NCI-H1930 (cell line): ENCODE data around the gene FAM171A2.
A peak's percentile ranks its signal among the peaks of the same experiment; 100 is the strongest.
"Not testable (repeated sequence)": the region's sequence is repeated elsewhere in the genome, so short reads cannot be mapped to it uniquely, and the experiment has no call there.

Experiments used
- DNase-seq, 2 experiments: peaks; one replicate each; lab custom pipeline; 2025; lab: John Stamatoyannopoulos, UW

The FAM171A2 gene

DNA sequence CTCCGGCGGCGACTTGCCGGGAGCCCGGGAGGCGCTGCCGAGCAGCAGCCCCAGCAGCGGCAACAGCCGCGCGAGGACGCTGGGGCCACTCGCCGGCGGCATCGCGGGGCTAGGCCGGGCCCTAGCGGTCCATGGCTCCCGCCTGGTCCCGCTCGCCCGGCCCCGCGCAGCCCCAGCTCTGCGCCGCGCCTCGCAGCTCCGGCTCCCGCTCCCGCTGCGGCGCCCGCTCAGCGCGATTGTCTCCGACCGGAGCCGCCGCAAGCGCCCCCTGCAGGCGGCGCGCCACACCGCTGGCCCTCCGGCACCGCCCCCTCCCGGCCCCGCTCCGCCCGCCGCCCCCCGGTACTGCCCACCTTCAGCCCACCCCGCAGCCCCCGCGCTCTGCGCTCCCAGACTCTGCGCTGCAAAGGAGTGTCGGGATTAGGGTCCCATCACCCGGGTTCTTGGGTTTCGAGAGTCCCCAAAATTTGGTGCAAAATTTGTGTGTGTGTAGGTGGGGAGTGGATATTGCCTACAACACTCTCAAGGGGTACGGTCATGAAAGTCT is at the start of gene FAM171A2:
FAM171A2 (minus strand) TSS at position 241 of the 547 bp plus-strand sequence; CDS start at position 102, 139 bp downstream.
- peak; percentile 37 to 75 for DNase-seq

- DNase-seq = no peak
These were observed 45.8 kb upstream of the FAM171A2 start for GRCh38 chr17:44409309-44410028.

DNA sequence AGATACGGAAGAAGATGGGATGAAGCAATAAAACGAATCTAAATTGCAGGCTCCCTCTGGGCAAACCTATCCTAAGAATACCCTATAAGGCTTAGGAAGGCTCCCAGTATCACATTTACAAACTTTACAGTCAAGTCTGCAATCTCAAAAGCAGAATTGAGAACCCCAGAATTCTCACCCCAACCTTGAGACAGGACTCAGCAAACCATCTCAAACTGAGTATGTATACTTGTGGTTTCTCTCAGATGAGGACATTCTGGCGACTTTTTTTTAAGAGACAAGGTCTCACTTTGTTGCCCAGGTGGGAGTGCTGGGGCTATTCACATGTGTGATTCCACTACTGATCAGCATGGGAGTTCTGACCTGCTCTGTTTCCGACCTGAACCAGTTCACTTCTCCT is 45.1 kb upstream of the FAM171A2 start:
- DNase-seq = no peak

- no peak for DNase-seq
These were observed 39.0 kb upstream of the FAM171A2 start for GRCh38 chr17:44402564-44403172.

DNA sequence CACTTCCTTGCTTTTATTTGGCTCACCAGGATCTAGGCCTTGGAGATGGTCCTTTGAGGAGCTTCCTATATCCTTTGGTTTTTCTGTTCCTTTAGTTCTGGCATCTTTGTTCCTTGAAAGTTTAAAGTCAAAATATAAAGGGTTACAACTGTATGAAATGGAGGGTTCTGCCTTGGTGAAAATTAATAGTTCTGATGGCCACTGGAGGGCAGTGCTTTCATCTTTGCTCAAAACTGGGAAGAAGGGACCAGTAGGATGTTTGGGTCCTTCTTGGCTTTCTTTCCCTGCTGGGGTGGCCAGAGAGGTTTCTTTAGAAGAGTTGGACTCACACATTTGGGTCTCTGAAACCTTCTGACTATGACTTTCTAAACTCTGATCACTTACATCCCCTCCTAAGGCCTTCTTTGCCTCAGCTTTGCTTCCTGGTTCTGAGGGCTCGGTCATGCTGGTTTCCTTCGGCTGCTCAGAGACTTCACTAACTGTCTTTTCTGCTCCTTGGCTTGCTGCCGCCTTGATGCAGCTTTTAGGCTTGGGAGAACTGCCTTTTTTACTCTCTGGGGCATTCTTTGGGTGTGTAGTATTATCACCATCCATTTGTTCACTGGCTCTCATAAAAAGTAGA is 36.7 kb upstream of the FAM171A2 start:
- no peak for DNase-seq

DNA sequence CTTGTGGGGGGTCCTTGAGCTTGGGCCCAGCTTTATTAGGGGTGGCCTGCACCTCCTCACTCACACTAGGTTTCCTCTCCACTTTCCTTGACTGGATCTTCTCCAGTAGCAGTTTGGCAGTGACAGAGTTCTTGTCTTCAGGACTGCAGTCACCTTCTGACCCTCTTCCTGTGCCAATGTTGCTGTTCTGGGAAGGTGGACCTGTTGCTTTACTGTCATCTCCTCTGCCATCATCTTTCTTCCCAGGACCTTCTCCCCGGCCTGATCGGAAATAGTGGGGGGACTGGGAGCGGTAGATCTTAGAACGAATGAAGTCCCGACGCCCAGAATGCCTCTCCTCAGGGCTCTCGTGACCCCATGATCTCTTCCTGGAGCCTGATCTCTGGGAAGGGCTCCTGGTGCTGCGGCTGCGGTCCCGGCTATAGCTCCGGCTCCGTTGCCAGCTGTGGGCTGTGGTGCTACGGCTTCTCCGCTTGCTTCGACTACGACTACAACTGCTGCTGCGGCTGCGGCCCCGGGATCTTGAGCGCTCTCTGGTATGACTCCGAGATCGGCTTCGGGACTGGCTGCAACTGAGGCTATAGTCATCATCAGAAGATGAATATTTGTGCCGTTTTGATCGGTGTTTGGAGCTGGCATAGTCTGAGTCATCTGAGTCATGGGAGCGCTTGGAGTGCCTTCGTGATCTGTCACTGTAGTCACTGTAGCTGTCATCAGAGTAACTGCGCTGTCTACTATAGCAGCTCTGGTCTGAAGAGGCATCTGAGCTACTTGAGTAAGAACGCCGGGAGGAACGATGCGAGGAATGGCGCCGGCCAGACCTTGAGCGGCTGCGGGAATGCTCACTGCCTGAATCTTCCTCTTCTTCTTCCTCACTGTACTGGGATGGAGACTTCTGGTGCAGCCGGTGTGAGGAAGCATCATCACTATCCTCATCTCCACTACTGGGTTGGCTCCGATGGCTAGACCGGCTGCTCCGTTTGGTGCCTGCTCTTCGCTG is 35.3 kb upstream of the FAM171A2 start:
- no peak for DNase-seq

DNA sequence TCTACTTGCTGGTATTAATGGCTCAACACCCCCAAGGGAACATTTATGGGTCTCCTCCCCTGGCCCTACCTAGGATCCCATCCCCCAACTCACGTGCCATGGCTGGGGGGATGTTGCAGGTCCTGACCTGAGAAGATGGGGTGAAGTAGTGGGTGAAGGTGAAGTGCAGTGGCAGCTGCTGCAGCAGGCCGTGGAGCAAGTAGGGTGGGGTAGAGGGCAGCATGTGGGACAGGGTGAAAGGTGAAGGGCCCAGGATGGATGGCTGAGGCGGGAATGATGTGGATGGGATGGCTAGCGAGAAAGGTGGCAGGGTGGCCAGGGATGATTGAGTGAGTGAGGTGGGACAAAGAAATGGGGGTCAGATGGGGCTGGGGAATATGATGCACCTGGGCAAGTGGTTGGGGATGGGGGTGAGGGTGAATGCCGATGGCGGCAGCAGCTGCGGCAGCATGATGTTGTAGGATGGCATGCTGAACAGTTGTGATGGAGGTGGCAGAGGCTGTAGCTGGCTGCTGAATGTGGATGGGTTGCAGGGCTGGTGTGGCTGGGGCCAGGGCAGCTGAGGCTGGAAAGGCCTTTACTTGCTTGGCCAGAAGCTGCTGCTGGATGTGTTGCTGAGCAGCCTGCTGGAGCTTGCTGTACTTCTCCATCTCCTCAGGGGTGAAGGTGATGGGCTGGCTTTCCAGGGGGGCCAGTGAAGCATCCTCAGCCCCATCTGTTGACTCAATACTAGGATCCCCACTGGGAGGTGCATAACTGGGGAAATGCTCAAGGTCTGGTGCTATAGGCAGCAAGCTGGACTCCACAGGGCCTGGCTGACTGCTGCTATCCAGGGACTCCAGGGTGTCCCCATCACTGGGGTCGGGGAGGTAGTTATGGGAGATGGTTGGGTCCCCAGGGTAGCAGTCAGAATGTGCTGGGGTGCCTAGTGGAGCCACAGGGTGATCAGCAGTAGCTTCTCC is 34.1 kb upstream of the FAM171A2 start:
- no peak for DNase-seq

DNA sequence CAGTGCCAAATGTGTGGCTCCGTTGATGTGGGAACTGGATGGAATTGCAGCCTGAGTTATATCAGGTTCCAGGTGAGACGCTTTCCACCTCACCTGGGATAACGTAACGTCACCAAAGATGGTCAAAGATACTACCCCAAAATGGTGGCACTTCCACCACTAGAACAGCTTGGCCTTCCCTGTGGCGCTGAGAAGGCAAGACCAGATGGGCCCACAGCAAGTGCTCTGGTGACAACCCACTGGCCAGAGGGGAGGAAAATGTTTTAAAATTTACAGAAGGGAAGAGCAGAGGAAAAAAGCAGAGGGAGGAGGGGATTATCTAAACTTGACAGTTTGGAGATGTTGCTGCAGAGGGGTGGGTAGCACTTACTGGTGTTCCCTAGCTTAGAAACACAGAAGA is 33.3 kb upstream of the FAM171A2 start:
- DNase-seq = no peak

DNA sequence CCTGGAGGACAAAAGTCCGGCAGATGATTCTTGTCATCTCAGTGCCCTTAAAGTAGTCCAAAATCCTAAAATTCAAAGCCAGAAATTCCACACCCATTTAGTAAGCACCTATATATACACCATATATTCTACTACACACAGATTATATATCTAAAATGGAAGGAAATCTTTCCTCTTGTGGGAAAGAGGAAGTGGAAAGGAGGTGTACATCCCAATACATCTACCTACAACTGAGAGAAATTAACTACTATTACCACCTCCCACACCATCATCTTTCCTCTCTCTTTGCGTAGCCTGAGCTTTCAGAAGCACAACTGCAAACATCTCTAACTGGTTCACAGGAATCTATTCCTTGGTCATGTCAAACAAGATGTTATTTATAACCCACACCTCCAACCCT is 31.2 kb upstream of the FAM171A2 start:
- no peak for DNase-seq

DNA sequence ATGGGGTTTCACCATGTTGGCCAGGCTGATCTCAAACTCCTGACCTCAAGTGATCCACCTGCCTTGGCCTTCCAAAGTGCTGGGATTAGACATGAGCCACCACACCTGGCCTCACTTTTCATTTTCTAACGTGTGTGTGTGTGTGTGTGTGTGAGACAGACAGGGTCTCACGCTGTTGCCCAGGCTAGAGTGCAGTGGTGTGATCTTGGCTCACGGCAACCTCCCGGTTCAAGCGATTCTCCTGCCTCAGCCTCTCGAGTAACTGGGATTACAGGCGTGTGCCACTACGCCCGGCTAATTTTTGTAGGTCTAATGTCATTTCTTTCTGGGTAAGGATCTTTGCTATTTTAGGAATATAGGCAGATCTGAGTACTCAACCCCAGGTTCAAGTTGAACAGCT is 30.5 kb upstream of the FAM171A2 start:
- DNase-seq = not testable (repeated sequence)

DNA sequence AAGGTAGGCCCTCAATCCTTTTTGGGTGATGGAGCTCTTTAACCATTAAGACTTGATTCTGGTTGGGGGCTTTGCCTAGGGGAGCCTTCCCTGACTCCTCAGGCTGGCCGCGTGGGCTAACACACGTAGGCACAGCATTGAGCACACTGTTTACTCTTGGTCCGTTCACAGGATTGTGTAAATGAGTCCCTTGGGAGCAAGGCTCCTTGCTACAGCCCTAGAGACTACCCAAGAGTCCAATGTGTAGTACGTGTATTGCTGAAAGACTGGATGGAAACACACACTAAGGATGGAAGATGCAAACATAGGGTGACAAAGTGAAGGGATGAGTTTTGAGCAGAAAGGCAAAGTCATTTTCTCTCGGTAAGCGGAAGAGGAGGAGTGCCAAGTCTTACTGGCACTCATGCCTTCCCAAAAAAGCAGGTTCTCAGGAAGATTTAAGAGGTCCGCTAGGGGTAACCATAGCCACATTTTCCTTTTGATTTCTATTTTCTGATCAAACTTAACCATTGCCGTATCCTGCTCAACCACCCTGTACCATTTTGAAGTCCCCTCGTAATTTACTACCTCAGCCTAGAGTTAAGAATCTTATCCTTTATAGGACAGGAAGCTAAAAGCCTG is 26.7 kb upstream of the FAM171A2 start:
- DNase-seq = peak in 1 of 2 experiments; percentile 17

DNA sequence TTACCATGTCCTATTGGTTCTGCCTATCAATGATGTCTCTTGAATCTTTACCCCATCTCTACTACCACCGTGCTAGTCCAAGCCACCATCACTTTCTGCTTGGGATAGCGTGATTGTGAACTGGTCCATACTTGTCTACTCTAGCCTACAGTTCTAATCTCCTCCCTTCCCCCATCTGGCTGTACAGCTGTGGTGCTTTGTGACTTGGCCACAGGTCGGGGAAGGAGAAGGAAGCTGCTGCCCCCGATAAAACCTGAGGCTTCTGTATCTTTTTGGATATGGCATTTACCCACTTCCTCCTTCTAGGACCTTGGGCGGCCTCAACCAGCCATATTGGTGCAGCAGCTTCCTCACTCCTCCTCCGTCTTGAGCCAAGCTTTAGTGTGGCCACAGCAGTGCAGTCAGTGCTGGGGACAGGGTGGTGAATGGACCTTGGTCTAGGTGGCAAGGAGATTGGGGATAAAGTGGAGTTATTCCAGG is 26.1 kb upstream of the FAM171A2 start:
- no peak for DNase-seq

GRCh38 chr17:44389281-44389680 is 25.6 kb upstream of the FAM171A2 start, which contains the start of gene ITGA2B:
Gene ITGA2B (minus strand): TSS chr17:44389649. CDS start chr17:44389473, 176 bp downstream.
- DNase-seq = no peak

GRCh38 chr17:44387804-44388203 is 24.2 kb upstream of the FAM171A2 start:
- DNase-seq = no peak

DNA sequence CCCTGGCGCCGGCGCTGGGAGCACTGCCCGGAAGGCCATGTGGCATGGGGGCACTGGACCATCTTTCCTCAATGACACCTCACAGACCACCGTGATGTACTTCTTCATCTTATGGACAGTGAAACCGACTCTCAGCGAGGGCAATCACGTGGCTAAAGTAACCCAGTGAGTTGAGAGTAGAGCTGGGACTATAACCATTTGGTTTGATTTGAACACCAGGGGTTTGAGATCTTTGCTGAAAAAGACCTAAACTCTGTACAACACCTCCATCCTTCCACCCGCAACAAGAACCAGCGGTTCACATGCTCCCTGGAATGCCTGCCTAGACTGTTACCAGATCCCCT is 22.5 kb upstream of the FAM171A2 start:
- no peak for DNase-seq

- DNase-seq = peak; percentile 67 to 84
These were observed 21.9 kb upstream of the FAM171A2 start for GRCh38 chr17:44385287-44386181.

DNA sequence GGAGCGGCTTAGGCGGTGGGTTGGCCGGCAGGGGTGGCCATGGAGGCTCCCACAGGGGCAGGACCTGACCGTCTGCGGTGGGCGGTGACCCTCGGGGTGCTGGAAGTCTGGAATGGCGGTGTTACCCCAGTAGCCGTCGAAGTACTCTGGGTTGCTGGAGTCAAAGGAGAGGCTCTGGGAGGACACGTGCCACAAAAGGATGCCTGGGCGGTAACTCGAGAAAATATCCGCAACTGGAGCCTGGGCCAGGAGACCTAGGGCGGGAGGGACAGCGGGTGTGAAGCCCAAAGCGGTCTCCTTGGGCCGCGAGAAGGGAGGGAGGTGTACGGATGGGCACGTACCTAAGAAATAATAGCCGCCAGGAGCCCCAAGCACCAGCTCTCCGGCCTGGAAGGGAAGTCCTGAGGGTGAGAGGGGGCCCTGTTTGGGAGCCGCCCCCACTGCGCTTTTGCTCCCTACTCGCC is 21.2 kb upstream of the FAM171A2 start:
- no peak for DNase-seq

DNA sequence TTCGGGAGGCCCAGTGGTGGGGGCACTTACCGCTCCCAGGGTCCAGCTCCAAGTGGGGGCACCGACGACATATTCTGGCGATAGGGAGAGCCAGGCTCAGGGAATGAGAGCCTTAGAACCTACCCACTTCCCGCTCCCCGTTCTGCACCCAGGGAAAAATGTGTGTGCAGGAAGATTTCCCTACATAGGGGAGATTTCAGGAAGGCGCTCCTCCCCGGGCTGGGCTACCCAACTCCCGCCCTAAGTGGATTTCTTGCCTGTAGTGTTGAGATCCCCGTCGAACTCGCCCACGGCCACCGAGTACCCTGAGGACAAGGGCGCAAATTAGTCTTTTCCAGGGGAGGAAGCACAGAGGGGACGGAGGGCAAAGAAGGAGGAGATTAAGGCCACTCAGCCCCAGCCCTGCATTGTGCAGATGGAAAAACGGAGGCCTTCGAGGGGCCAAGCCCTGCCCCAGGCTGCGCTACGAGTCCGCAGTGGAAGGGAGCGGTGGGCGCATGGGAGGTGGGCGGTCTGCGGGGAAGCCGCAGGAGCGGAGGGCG is 20.7 kb upstream of the FAM171A2 start:
- no peak for DNase-seq
